Stimulated activated naive CD4-positive, alpha-beta T cell (primary cell): ENCODE data around the gene FLVCR1.
"Not testable (repeated sequence)": the region's sequence is repeated elsewhere in the genome, so short reads cannot be mapped to it uniquely, and the experiment has no call there.

Source experiments
- DNase-seq, 6 experiments: peaks; one replicate each; lab custom pipeline; 2025; lab: John Stamatoyannopoulos, UW

FLVCR1 gene

DNA sequence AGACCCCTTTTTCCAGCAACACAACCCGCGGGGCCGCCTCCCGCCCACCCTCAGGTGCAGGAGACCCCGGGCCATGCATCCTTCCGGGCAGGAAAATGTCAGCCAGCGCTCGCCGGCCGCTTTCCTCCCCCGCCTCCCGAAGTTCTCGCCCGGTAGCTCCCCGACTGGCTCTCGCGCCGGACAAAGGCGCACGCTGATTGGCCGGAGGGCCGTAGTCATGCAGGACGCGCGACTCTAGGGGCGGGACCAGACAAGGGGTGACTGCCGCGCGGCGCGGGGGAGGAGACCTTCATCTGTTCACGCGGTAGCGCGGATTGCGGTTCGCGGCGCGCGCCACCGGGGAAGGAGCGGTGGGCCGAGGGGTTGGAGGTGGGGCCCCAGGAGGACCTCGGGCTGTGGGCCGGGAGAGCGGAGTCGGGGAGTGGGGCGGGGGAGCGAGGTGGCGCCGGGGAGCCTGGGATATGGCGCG is at the start of gene FLVCR1:
Gene FLVCR1, plus strand, starts transcription at position 284 of the 469 bp plus-strand sequence. Its CDS starts 178 bp downstream, at position 462.
- DNase-seq = peak; percentile 71 to 86 (median 80)

DNA sequence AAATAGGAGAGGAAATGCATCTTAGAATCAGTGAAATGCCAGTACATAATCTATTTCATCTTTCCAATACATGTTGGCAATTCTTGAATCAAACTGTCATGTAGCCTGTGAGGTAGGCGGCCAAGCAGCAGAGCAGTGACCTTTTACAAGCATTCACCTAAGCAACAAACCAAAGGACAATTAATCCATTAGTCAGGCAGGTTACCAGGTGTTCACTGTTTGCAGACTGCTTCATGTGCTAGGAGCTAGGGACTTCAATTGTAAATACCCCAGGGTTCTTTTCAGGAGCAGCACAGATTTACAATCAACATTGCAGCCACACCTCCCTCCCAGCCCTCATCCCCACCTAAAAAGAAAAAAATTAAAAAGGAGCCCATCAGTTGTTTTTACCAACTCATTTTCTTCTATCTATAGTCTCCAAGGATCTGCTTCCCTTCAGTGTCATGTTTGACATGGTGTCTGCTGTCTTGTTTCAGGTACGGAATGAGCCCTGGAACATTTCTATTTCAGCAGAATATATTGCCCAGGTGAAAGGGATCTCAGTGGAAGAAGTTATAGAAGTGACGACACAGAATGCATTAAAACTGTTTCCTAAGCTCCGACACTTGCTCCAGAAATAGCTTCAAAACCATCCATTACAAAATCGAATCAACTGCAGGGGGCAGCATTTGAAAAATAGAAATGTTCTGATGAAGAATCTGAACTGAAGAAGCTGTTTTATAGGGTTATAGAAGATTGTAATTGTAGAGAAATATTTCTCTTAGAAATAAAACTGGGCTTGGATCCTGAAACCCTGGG is 43.3 kb upstream of the FLVCR1 start:
- DNase-seq = no peak

- no peak for DNase-seq
Measured at GRCh38 chr1:212816567-212817278, 41.4 kb upstream of the FLVCR1 start.

DNA sequence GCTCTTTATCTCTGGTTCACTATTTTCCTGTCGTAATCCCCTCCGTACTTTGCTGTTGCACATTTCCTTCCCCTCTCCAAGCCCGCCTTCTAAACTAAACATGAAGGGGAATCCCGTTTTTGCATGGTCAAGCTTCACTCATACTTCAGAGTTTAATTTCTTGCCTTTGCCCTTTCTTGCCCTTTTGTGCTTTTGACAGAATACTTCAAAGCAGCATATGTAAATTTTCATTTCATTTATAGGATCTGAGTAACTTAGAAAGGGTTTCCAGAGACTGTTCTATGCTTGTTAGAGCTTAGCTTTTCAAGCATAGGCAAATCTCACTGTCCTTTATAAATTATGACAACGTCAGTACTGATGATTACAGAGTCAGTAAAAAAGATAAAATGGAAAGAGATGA is 38.3 kb upstream of the FLVCR1 start:
- DNase-seq = no peak

- DNase-seq = no peak
Measured at GRCh38 chr1:212820969-212821368, 37.1 kb upstream of the FLVCR1 start.

GRCh38 chr1:212822956-212823355 is 35.1 kb upstream of the FLVCR1 start:
- no peak for DNase-seq

GRCh38 chr1:212824201-212824600 is 33.9 kb upstream of the FLVCR1 start:
- DNase-seq = no peak

DNA sequence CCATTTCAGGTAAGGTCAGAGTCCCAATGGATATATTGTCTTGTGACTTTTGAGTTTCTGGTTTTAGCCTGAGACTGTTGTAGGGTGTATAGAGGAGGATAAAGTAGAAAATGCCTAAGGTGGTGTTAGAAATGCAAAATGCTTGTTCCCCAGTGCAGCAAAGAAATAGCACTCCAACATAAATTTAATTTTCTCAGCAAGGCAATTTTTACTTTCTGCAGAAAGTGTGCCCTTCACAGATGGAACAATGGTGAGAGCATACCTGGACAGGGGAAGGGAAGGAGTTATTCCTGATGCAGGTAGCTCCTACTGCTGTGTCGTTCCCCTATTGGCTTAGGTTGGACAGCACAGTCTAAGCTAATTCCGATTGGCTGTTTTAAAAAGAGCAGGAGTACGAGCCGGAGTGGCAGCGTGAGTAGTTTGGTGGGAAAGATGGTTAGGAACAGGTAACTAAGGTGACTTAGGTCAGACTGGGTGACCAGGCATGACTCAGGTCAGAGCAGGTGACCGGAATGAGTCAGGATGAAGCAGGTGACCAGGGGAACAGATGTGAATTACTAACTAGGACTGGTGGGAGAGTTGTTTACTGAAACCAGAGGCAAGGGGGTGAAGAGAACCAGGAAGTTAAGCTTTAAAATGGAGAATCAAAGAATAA is 32.1 kb upstream of the FLVCR1 start:
- DNase-seq = no peak

- no peak for DNase-seq
Measured at GRCh38 chr1:212827171-212827776, 30.8 kb upstream of the FLVCR1 start.

GRCh38 chr1:212827831-212828278 is 30.2 kb upstream of the FLVCR1 start:
- DNase-seq = no peak

- no peak for DNase-seq
Measured at GRCh38 chr1:212828395-212828794, 29.7 kb upstream of the FLVCR1 start.

DNA sequence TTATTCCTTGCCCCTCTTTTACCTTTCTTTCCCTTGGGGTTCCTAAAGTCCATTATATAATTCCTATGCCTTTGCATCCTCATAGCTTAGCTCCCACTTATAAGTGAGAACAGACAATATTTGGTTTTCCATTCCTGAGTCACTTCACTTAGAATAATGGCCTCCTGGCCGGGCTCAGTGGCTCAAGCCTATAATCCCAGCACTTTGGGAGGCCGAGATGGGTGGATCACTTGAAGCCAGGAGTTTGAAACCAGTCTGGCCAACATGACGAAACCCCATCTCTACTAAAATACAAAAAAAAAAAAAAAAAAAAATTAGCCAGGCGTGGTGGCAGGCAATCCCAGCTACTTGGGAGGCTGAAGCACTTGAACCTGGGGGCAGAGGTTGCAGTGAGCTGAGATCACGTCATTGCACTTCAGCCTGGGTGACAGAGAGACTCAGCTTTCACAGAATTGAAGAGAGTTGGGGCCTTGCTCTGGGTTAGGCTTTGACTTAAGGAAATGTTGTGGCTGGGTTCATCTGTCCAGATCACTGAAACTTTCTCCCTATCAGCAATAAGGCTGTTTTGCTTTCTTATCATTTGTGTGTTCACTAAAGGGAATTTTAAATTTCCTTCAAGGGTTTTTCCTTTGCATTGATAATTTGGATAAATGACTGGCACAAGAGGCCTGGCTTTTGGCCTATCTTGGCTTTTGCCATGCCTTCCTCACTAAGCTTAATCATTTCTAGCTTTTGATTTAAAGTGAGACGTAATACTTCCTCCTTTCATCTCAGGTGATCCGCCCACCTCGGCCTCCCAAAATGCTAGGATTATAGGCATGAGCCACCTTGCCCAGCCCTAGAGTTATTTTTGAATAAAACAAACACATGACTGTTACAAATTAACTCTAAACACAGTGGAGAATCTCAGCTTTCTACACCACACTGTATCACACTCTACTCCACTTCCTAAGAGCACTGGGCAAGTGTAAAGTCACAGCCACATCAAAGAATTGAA is 24.6 kb upstream of the FLVCR1 start:
- not testable (repeated sequence) for DNase-seq

- DNase-seq = no peak
Measured at GRCh38 chr1:212838145-212838544, 19.9 kb upstream of the FLVCR1 start.

- DNase-seq = not testable (repeated sequence)
Measured at GRCh38 chr1:212844521-212844920, 13.6 kb upstream of the FLVCR1 start.

DNA sequence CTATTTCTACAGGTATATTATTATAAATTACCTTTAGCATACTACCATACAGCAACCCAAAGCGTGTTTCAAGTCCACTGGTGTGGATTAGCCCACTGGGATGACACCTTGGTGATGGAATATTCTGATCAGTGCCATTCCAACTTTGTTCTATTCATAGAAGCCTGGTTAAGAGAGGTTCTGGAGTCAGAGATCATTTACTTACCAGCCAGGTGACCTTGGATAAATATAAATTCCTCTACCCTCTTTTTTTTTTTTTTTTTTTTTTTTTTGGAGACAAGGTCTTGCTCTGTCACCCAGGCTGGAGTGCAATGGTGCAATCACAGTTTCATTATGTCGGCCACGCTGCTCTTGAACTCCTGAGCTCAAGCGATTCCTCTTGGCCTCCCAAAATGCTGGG is 10.5 kb upstream of the FLVCR1 start, which contains the start of gene SPATA45:
Gene SPATA45, minus strand, starts transcription at position 101 of the 400 bp plus-strand sequence. CDS start 11,500 bp downstream, outside the sequence.
- no peak for DNase-seq

DNA sequence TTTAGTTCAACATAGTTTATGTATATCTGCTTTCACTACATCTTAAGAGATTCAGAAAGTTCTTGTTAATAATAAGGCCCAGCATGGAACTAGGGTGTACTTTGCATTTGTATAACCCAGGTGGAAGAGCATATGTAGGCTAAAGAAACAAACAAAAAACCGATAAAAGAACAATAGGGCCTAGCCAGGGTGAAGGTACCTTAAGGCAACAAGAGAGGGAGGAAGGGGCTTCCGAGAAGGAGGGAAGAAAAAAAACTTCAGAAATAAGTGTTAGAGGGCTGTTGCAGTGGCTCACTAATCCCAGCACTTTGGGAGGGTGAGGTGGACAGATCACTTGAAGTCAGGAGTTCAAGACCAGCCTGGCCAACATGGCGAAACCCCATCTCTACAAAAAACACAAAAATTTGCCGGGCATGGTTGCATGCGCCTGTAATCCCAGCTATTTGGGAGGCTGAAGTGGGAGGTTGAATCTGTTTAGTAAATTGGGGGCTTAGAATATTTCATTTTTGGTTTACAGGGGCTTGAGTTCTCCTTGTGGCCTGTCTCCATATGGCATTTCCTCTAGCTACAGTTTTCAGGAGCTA is 5.9 kb upstream of the FLVCR1 start:
- DNase-seq = no peak

- no peak for DNase-seq
Measured at GRCh38 chr1:212853658-212854057, 4.4 kb upstream of the FLVCR1 start.

- DNase-seq = no peak
Measured at GRCh38 chr1:212856755-212857154, 1.3 kb upstream of the FLVCR1 start.

- peak in 2 of 6 experiments; percentile 28 to 67 for DNase-seq
Measured at GRCh38 chr1:212858461-212859265, 588 bp downstream of the FLVCR1 start.
